Kidney glomerular epithelial cell (primary cell): Measurements from ENCODE around the gene SLC17A5.
"Not testable (repeated sequence)": the region's sequence is repeated elsewhere in the genome, so short reads cannot be mapped to it uniquely, and the experiment has no call there.

ENCODE experiments used
- DNase-seq: peaks from one replicate; lab custom pipeline; 2025; lab: John Stamatoyannopoulos, UW

SLC17A5 gene

DNA sequence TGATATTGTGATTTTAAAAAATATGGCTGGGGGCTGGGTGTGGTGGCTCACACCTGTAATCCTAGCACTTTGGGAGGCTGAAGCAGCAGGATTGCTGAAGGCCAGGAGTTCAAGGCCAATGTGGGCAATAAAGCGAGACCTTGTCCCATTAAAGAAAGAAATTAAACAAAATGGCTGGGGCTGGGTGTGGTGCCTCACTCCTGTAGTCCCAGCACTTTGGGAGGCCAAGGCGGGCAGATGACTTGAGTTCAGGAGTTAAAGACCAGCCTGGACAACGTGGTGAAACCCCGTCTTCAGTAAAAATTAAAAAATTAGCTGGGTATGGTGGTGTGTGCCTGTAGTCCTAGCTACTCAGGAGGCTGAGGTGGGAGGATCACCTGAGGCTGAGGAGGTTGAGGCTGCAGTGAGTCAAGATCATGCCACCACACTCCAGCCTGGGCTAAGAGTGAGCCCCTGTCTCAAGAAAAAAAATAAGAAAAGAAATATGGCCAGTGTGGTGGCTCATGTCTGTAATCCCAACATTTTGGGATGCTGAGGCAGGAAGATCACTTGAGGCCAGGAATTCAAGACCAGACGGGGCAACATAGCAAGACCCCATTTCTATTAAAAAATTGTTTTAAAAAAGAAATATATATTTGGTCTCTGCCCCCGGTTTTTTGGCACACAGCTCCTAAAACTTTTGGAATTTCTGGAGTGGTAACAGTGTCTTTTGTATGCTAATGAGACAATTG is 39.8 kb downstream of the SLC17A5 start:
- DNase-seq: no peak

DNA sequence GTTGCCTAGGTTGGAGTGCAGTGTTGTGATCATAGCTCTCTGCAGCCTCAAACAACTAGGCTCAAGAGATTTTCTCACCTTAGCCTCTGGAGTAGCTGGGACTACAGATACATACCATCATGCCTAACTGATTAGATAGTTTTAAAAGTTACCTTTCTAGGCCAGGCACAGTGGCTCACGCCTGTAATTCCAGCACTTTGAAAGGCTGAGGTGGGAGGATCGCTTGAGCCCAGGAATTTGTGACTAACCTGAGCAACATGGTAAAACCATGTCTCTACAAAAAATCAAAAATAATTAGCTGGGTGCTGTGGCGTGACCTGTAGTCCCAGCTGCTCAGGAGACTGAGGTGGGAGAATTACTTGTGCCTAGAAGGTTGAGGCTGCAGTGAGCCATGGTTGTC is 41.2 kb downstream of the SLC17A5 start:
- peak; percentile 58 for DNase-seq

DNA sequence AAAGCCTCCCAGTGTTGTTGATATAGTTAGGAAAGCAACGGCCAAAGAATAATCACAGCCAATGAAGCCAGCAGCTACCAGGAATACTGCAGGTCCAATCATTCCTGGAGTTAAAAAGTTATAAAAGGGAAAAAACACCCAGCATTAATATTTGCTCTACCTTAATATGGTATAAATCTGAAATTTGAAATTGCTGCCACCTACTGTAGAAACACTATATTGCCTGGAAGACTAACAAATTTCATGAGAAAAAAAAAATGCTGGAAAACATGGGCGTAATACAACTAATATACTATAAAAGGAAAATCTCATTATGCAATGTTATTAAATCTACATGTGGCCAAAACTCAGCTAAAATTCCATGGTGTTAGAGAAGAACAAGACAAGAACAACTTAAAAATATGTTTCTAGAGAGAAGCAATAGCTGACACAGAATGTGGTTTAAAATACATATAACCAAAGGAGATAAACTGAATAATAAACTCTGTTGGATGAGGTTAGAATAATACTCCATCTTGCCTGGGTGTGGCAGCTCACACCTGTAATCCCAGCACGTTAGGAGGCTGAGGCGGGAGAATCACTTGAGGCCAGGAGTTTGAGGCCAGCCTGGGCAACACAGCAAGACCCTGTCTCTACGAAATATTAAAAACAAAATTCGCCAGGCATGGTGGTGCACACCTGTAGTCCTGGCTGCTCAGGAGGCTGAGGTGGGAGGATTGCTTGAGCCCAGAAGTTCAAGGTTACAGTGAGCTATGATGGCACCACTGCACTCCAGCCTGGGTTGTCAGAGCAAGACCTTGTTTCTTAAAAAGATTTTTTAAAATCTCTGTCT is 43.1 kb downstream of the SLC17A5 start:
- peak; percentile 81 for DNase-seq

DNA sequence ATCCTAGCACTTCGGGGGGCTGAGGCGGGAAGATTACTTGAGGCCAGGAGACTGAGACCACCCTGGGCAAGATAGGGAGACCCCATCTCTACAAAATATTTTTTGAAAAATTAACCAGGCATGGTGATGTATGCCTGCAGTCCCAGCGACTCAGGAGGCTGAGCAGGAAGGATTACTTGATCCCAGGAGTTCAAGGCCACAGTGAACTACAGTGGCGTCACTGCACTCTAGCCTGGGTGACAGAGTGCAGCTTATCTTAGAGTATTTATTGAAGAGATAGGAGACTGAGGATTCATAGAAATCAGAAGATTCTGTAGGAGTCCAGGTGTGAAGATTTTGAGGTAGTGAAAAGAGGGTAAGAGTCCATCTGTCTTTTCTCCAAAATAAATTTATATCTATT is 45.0 kb downstream of the SLC17A5 start:
- DNase-seq: no peak

DNA sequence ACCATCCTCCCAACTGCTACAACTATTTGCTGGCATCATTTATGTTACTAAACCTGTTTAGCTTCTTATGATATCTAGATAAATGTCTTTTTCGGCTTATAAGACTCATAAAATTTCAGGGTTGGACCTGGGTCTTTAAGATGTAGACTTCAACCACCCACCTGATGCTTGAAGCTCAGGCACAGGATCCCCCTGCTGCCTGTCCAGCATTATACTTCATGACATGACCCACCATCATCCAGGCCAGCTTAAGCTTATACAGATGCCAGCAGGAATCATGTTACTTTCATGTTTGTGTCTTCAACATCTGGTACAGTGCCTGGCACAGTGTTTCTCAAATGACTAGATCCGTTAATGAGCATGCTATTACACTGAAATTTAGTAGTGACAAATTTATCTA is 47.4 kb downstream of the SLC17A5 start:
- DNase-seq: no peak

DNA sequence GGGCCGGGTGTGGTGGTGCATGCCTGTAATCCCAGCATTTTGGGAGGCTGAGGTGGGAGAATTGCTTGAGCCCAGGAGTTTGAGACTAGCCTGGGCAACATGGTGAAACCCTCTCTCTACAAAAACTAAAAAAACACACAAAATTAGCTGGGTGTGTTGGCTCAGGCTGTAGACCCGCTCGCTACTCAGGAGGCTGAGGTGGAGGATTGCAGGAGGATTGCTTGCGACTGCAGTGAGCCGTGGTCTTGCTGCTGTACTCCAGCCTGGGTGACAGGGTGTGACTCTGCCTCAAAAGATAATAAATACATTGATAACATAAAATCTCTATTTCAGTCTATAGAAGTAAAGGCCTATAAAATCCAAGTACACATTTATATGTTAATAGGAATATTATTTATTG is 49.3 kb downstream of the SLC17A5 start:
- DNase-seq: no peak

DNA sequence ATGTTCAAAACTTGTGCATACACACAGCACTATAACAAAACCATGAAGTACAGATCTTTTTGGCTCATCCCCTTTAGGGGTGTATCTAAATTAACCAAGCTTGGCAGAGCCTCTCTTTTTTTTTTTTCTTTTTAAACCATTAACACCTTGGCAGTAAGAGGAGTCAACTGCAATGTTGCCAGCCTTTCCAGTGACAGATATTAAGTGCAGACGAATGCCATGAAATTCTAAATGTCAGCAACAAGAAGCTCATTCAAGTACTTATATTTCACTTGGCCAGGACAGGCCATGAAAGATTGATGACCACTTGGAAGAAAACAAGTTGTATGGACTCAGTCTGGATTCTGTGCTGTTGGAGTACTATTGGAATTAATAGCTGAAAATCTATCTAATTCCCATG is 49.8 kb downstream of the SLC17A5 start:
- no peak for DNase-seq

DNA sequence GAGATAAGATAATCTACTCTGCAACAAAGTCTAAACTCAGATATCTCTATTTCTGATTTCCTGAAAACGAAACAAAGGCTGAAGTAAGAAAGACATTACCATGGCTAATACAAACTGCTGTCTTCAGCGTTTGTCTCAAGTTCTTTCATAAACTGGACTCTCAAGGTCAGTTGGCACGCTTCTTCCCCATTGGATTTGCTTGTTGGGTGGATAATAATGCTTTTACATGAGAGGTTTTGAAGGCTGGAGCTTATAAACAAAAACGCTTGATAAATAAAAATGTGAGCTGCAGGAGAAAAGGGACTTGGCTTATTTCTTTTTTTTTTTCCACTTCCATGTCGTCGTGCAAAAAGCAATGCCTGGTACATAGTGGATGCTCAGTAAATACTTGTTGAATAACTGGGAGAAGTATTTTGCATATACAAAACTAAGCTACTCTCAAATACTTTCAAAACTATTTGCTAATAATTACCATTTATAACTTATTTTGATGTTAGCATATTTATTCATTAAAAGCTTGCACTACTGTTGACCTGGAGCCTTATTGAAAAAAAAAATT is 67.3 kb downstream of the SLC17A5 start:
- DNase-seq: no peak

DNA sequence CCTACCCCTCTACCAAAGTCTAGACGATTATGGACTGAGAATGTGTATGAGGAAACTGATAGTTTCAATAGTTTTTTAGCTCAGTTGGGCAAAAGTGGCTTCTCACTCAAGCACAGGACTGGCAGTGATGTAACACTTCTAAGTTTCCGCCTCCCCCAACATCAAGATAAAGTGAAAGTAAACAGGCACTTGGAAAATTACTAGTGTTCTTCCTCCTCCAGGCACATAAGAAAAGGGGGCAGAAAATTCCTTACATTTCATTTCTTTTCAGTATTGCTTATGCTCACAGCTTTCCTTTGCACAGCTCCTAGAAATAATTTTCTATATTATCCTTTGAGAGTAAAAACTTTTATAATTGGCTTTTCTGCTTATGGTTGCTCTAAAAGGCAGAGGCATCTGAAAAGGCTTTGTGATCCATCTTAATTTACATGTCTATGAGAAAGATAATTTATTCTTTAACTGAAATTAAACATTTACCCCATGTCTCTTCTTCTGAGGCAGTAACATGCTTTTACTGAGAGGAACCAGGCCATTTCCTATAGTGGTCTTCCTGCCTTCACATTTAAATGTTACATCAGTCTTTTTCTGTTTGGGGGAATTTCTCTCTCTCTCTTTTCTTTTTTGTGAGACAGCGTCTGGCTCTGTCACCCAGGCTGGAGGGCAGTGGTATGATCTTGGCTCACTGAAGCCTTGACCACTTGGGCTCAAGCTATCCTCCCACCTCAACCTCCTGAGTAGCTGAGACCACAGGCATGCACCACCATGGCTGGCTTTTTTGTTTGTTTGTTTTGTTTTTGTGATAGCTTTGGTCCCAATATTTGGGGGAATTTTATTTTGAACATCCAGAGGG is 68.0 kb downstream of the SLC17A5 start:
- DNase-seq: peak; percentile 83

DNA sequence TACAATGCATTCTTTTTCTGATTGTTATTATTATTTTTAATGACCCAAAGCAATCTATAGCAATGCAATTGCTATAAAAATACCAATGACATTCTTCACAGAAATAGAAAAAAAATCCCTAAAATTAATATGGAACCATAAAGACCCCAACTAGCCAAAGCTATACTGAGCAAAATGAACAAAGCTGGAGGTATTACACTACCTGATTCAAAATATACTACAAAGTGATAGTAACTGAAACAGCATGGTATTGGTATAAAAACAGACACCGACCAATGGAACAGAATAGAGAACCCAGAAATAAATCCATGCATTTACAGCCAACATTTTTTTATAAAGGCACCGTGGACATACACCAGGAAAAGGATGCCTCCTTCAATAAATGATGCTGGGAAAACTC is 72.5 kb downstream of the SLC17A5 start:
- DNase-seq: no peak

DNA sequence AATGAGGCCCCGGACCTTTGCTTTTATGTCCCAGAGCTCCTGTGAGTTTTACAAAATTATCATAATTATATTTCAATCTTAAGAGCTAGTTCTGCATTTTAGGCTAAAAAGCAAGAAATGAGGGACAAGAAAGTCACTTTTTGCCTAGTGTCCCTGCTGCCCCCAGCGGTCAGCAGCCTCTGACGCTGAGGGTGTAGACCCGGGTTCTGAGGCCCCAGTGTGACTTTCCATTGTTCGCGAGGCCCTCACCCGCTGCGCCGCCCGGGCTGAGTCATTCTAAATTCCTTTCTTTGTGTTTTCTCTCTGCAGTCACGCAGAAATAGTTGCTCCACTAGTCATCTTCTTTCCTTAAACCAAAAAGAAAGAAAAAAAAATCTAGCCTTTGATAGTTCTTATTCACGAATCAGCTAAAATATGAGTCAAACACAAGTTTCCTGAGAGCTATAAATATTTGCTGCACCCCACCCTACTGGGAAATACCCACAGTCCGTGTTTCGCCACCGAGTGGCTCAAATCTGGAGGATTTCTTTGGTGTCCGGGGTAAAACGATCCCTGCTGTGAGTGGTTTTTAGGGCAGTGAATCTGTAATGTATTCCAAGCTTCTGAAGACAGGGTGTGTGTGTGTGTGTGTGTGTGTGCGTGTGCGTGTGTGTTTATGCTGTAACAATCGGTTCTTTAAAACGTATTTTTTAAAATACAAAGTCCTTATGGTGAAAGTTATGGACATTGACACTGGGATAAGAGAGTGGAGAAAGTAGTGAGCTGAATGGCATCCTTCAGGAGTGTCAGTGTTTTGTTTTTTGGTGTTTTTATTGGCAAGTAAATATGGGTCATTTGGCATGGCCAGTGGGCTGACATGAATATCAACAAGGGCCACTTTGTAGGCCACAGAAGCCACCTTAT is 73.3 kb downstream of the SLC17A5 start:
- peak; percentile 99 for DNase-seq

DNA sequence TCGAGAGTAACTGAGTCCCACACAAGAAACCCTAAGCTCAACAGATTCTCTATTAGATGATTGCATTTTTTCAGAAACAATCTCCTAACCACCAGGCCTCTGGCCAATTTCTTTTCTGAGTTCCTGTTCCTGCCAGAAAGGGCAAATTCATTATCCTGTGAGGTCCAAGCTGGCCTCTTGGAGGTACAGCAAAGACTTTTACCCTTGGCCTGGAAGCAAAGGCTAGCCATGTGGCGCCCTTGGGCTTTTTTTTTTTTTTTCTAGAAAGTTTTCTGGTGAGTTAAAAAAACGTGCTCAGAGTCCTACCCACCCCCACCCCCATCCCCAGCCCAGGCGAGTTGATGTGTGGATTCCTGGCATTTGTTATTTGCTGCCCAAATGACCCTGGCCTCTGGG is 73.9 kb downstream of the SLC17A5 start:
- peak; percentile 85 for DNase-seq

DNA sequence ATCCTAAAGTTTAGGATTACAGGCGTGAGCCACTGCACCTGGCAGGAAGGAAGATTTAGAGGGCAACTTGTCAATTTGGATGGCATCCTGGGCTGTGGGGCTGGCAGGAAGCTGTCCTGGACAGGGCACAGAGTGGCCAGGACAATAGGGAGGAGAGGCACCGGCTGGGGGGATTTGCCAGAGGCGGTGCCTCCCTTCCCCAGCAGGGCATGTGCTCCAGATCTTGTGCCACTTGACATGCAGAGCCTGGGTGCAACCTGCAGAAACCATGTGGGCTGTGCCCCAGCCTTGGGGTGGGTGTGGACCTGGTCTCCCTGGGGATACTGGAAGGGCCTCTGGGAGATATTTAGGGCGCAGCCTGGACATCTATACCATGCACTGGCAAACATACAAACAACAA is 74.4 kb downstream of the SLC17A5 start:
- DNase-seq: no peak

DNA sequence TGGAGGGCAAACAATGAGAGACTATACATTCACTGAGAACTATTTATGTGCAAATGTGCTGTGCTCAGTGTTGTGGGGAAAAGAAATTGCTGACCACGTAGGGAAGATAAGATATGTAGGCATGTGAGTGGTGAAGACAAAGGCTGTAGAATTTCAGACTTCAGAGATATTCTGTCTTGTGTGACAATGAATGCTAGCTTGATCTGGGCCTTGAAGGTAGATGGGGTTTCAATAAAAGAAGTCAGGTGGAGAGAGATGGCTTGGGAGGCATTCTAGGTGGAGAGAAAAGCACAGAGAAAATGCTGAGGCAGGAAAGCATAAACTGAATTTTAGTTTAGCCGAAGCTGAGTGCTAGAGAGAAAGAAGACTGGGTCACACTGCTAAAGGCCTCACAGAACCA is 76.1 kb downstream of the SLC17A5 start:
- DNase-seq: no peak

DNA sequence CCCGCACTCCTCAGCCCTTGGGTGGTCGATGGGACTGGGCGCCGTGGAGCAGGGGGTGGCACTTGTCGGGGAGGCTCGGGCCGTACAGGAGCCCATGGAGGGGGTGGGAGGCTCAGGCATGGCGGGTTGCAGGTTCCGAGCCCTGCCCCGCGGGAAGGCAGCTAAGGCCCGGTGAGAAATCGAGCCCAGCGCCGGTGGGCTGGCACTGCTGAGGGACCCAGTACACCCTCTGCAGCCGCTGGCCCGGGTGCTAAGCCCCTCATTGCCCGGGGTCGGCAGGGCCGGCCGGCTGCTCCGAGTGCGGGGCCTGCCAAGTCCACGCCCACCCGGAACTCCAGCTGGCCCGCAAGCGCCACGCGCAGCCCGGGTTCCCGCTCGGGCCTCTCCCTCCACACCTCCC is 81.3 kb downstream of the SLC17A5 start:
- DNase-seq: not testable (repeated sequence)

DNA sequence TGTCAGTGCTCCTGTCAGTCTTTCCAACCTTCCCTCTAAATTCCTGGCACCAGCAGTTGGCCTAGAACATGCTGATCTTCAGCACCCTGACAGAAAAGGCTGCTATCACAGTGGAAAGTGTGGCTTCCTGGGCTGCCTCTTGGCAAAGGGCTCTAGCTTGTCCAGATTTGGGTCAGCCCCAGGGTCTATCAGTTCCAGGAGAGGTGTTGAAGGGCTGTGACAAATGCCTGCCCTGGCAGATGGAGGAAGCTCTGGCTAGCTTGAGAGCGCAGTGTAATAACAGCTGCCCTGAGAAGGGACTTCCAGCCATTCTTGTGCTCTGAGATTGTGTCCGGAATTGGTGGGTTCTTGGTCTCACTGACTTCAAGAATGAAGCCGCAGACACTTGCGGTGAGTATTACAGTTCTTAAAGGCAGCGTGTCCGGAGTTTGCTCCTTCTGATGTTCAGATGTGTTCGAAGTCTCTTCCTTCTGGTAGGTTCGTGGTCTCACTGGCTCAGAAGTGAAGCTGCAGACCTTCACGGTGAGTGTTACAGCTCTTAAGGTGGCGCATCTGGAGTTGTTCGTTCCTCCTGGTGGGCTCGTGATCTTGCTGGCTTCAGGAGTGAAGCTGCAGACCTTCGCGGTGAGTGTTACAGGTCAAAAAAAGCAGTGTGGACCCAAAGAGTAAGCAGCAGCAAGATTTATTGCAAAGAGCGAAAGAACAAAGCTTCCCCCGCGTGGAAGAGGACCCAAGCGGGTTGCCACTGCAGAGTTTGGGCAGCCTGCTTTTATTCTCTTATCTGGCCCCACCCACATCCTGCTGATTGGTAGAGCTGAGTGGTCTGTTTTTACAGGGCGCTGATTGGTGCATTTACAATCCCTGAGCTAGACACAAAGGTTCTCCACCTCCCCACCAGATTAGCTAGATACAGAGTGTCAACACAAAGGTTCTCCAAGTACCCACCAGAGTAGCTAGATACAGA is 82.3 kb downstream of the SLC17A5 start:
- DNase-seq: not testable (repeated sequence)

DNA sequence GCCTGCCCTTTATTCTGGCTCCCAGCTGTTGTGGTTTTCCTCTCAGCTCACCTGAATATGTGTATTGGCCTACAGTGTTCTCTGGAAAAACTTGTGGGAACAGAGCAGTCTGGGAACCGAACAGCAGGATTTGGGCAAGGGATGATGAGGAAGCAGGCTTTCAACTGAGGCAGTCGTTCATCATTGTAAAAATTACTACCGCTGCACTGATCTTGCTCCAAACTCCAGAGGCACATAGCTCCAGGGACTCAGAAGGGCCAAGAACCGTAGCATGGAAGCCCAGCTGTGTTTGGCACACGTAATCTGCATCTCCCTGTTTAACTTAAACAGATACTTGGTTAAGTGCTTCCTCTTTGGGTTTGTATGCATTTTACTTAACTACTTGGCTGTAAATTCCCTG is 84.7 kb downstream of the SLC17A5 start:
- no peak for DNase-seq

DNA sequence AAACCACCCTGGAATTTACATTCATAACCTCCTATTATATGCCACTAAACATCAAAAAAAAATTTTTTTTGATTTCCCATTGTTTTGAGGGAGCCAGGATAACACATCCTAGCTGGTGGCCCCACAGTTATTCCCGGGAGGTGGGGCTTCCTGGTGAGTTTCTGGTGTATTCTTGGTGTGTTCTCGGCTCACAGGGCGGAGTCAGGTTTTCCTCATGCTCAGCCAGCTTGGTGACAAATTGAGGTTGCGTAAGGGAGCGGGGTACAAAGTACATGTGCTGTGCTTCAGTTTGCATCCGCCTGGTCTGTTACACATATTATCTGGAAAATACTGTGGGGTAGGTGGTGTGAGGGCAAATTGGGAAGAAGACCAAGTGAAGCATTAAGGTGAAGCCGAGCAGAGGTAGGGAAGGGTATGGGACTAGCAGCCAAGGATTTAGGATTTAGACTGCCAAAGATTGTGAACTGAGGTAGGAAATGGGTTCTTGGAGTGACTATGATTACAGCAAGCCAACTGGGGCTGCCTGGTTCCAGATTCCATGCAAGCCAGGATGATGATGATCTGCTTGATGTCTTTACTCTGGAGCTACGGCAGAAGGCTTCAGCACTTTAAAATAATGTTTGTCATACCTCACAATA is 86.7 kb downstream of the SLC17A5 start:
- no peak for DNase-seq

DNA sequence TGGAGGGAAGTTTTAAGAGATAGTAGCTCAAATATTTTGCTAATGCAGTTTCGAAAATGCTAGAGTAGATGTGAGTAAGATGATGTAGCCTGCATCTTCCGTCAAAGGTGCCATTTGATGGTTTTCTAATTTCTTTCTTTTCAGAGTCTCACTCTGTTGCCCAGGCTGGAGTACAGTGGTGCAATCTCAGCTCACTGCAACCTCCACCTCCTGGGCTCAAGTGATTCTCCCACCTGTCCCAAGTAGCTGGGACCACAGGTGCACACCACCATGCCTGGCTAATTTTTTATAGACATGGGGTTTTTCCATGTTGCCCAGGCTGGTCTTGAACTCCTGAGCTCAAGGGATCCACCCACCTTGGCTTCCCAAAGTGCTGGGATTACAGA is 87.3 kb downstream of the SLC17A5 start:
- DNase-seq: peak; percentile 28
